ENCODE data around the gene COA5.

- no peak for TF ChIP-seq POLR2A (IDR thresholded peaks at IDR 0.05; ENCODE audit: low read length)
- TF ChIP-seq GATA1 (IDR thresholded peaks at IDR 0.05; ENCODE audit: low read depth, low read length): no peak
Observed at GRCh38 chr2:98583276-98583675, 25.0 kb downstream of the COA5 start.
